ENCODE measurements around the gene DOK7. TPM values are rescaled to one million over a fixed set of nuclear protein-coding genes. Genes with fewer than 3 reads are reported as not detected.

The DOK7 gene
- total RNA-seq, 2 experiments from 2014 or later: not detected

GRCh38 chr4:3470244-3471097 is 7.4 kb downstream of the DOK7 start:
- H3K4me3 Mint-ChIP-seq: no peak overlapping the region
- no peaks in the 10 kb centered on the region for H3K36me3 Mint-ChIP-seq
- no peaks in the 10 kb centered on the region for H3K9me3 Mint-ChIP-seq
- H3K27ac Mint-ChIP-seq: no peak overlapping the region
- peaks cover 2% of the 10 kb centered on the region for H3K27me3 Mint-ChIP-seq
- no peak for DNase-seq
- H3K4me1 Mint-ChIP-seq: no peaks in the 10 kb centered on the region

GRCh38 chr4:3471098-3471760 is 8.1 kb downstream of the DOK7 start:
- H3K4me1 Mint-ChIP-seq: no peaks in the 10 kb centered on the region
- DNase-seq: no peak

GRCh38 chr4:3471886-3472285 is 8.8 kb downstream of the DOK7 start:
- Mint-ChIP-seq H3K4me3 (no peak overlapping the region), H3K27me3 (peaks cover 7% of the 10 kb centered on the region), H3K4me1 (no peaks in the 10 kb centered on the region), H3K36me3 (no peaks in the 10 kb centered on the region), H3K27ac (no peak overlapping the region), H3K9me3 (no peaks in the 10 kb centered on the region)
- no peak for DNase-seq

More at GRCh38 chr4:3471098-3471760, 8.1 kb downstream of the DOK7 start:
- Mint-ChIP-seq H3K27me3 (peaks cover 1% of the 10 kb centered on the region), H3K27ac (no peak overlapping the region), H3K4me3 (no peak overlapping the region), H3K9me3 (no peaks in the 10 kb centered on the region), H3K36me3 (no peaks in the 10 kb centered on the region)

- DNase-seq: no peak
- Mint-ChIP-seq H3K27ac (no peak overlapping the region), H3K36me3 (no peaks in the 10 kb centered on the region), H3K4me1 (no peaks in the 10 kb centered on the region), H3K9me3 (no peaks in the 10 kb centered on the region), H3K27me3 (peaks cover 7% of the 10 kb centered on the region), H3K4me3 (no peak overlapping the region)
These were observed 9.5 kb downstream of the DOK7 start for GRCh38 chr4:3472411-3473141.

GRCh38 chr4:3473181-3473950 is 10.3 kb downstream of the DOK7 start:
- Mint-ChIP-seq H3K4me3 (no peak overlapping the region), H3K9me3 (no peaks in the 10 kb centered on the region), H3K27ac (no peak overlapping the region), H3K4me1 (no peaks in the 10 kb centered on the region), H3K36me3 (no peaks in the 10 kb centered on the region), H3K27me3 (peaks cover 7% of the 10 kb centered on the region)
- DNase-seq: no peak

GRCh38 chr4:3473996-3474765 is 11.1 kb downstream of the DOK7 start:
- Mint-ChIP-seq H3K9me3 (no peaks in the 10 kb centered on the region), H3K36me3 (no peaks in the 10 kb centered on the region), H3K4me3 (no peak overlapping the region), H3K27ac (no peak overlapping the region), H3K27me3 (peaks cover 7% of the 10 kb centered on the region), H3K4me1 (no peaks in the 10 kb centered on the region)
- DNase-seq: no peak

- Mint-ChIP-seq H3K36me3 (no peaks in the 10 kb centered on the region), H3K27me3 (peaks cover 7% of the 10 kb centered on the region), H3K9me3 (no peaks in the 10 kb centered on the region), H3K4me3 (no peak overlapping the region), H3K27ac (no peak overlapping the region), H3K4me1 (no peaks in the 10 kb centered on the region)
- no peak for DNase-seq
These were observed 12.1 kb downstream of the DOK7 start for GRCh38 chr4:3475041-3475712.

- Mint-ChIP-seq H3K9me3 (no peaks in the 10 kb centered on the region), H3K4me1 (no peaks in the 10 kb centered on the region), H3K27me3 (peaks cover 10% of the 10 kb centered on the region), H3K36me3 (no peaks in the 10 kb centered on the region), H3K27ac (no peak overlapping the region), H3K4me3 (no peak overlapping the region)
- no peak for DNase-seq
These were observed 12.7 kb downstream of the DOK7 start for GRCh38 chr4:3475713-3476260.

- Mint-ChIP-seq H3K36me3 (no peaks in the 10 kb centered on the region), H3K4me1 (no peaks in the 10 kb centered on the region), H3K9me3 (no peaks in the 10 kb centered on the region), H3K27ac (no peak overlapping the region), H3K4me3 (no peak overlapping the region), H3K27me3 (peaks cover 16% of the 10 kb centered on the region)
- no peak for DNase-seq
These were observed 13.2 kb downstream of the DOK7 start for GRCh38 chr4:3476341-3476747.

GRCh38 chr4:3476936-3477749 is 14.0 kb downstream of the DOK7 start:
- no peaks in the 10 kb centered on the region for H3K36me3 Mint-ChIP-seq
- no peak overlapping the region for H3K4me3 Mint-ChIP-seq
- DNase-seq: no peak
- no peaks in the 10 kb centered on the region for H3K4me1 Mint-ChIP-seq
- H3K27ac Mint-ChIP-seq: no peak overlapping the region
- peaks cover 23% of the 10 kb centered on the region for H3K27me3 Mint-ChIP-seq
- H3K9me3 Mint-ChIP-seq: no peaks in the 10 kb centered on the region

- no peak for DNase-seq
- Mint-ChIP-seq H3K4me1 (no peaks in the 10 kb centered on the region), H3K27me3 (peaks cover 23% of the 10 kb centered on the region), H3K9me3 (no peaks in the 10 kb centered on the region), H3K4me3 (no peak overlapping the region), H3K27ac (no peak overlapping the region), H3K36me3 (no peaks in the 10 kb centered on the region)
These were observed 14.8 kb downstream of the DOK7 start for GRCh38 chr4:3477750-3478430.

- Mint-ChIP-seq H3K9me3 (no peaks in the 10 kb centered on the region), H3K27me3 (peaks cover 26% of the 10 kb centered on the region), H3K27ac (no peak overlapping the region)
These were observed 15.6 kb downstream of the DOK7 start for GRCh38 chr4:3478446-3479357.

More at GRCh38 chr4:3478446-3479357, 15.6 kb downstream of the DOK7 start:
- Mint-ChIP-seq H3K4me3 (no peak overlapping the region), H3K4me1 (no peaks in the 10 kb centered on the region), H3K36me3 (no peaks in the 10 kb centered on the region)
- DNase-seq: no peak

Data from activated naive CD8-positive, alpha-beta T cell treated with anti-CD3 and anti-CD28 coated beads for 36 hours (primary cell).